OCI-LY3 (cell line): ENCODE data around the gene ADGRL1.
"Not testable (repeated sequence)": the region's sequence is repeated elsewhere in the genome, so short reads cannot be mapped to it uniquely, and the experiment has no call there.

Experiments used
- H2AFZ ChIP-seq: fragments of 200-600, 300-600 bp; shearing (Covaris generic); 2 replicates; pipeline ENCODE4 v1.6.0; 2014; ENCODE audit warnings: antibody characterized with exemption, low read depth, low read length
- H3K27ac ChIP-seq: fragments of 200-600, 300-600 bp; sonication (generic); 2 replicates; pipeline ENCODE4 v1.5.1; 2014; ENCODE audit warnings: mild to moderate bottlenecking, low read length, moderate library complexity, mixed read lengths
- H3K27me3 ChIP-seq: fragments of 200-600, 300-600 bp; sonication (generic); 2 replicates; pipeline ENCODE4 v1.6.1; 2014; ENCODE audit warnings: low read depth, low read length, mixed read lengths
- H3K36me3 ChIP-seq: fragments of 200-600, 300-600 bp; sonication (generic); replicated peaks from 2 replicates; pipeline ENCODE3; 2014; ENCODE audit warnings: low read depth, low read length, mixed read lengths
- H3K4me1 ChIP-seq: fragments of 300-600, 200-600 bp; sonication (generic); 2 replicates; pipeline ENCODE4 v1.6.1; 2014; ENCODE audit warnings: low read length, mixed read lengths
- H3K4me2 ChIP-seq: fragments of 200-600, 300-600 bp; sonication (generic); 2 replicates; pipeline ENCODE4 v1.6.1; 2014; ENCODE audit warnings: low read length, mixed read lengths
- H3K4me3 ChIP-seq: fragments of 300-600, 200-600 bp; sonication (generic); 2 replicates; pipeline ENCODE4 v1.5.1; 2014; ENCODE audit warnings: antibody characterized with exemption, mild to moderate bottlenecking, low read length, moderate library complexity
- H3K79me2 ChIP-seq: fragments of 300-600, 200-600 bp; shearing (Covaris generic); 2 replicates; pipeline ENCODE4 v1.6.1; 2014; ENCODE audit warnings: mild to moderate bottlenecking, low read length, mixed read lengths
- H3K9ac ChIP-seq: fragments of 300-600, 200-600 bp; shearing (Covaris generic); 2 replicates; pipeline ENCODE4 v1.6.0; 2014; ENCODE audit warnings: mild to moderate bottlenecking, low read length, moderate library complexity
- H3K9me3 ChIP-seq: fragments of 200-600, 300-600 bp; shearing (Covaris generic); 2 replicates; pipeline ENCODE4 v1.6.1; 2014; ENCODE audit warnings: low read length, mixed read lengths; ENCODE audit not compliant: insufficient read depth
- H4K20me1 ChIP-seq: fragments of 200-600, 300-600 bp; sonication (generic); 2 replicates; pipeline ENCODE4 v1.6.1; 2016; ENCODE audit warnings: low read length, mixed read lengths; ENCODE audit not compliant: insufficient read depth
- CTCF ChIP-seq: fragments of 200-600, 300-600 bp; sonication (generic); IDR thresholded peaks from 2 replicates; pipeline ENCODE4 v1.5.1; 2014; ENCODE audit warnings: antibody characterized with exemption, low read length, low read depth
- EZH2phosphoT487 ChIP-seq: fragments of 200-600 bp; shearing (Covaris generic); IDR thresholded peaks from 2 replicates; pipeline ENCODE4 v1.6.1; 2018; ENCODE audit warnings: antibody characterized with exemption, mixed run types, low read depth

The ADGRL1 gene

GRCh38 chr19:14205452-14206287 is at the start of gene ADGRL1:
Gene ADGRL1 (minus strand): TSS chr19:14206169. CDS start chr19:14183602, 22,567 bp downstream.
- Histone ChIP-seq H3K4me2 (peak within 1 kb of the TSS; percentile 63), H2AFZ (peak within 1 kb of the TSS; percentile 77), H3K27ac (peak within 1 kb of the TSS; percentile 59), H3K9ac (peak within 1 kb of the TSS; percentile 81), H3K4me3 (peak within 1 kb of the TSS; percentile 79)
- H4K20me1 ChIP-seq, H3K9me3 ChIP-seq, H3K4me1 ChIP-seq, H3K79me2 ChIP-seq, H3K27me3 ChIP-seq, H3K36me3 ChIP-seq: not testable (repeated sequence)

- not testable (repeated sequence) for H3K9me3 ChIP-seq, H3K79me2 ChIP-seq, H3K27me3 ChIP-seq, H3K4me2 ChIP-seq, H3K4me1 ChIP-seq, H3K27ac ChIP-seq, H2AFZ ChIP-seq, H4K20me1 ChIP-seq, H3K36me3 ChIP-seq, H3K4me3 ChIP-seq, H3K9ac ChIP-seq
These were observed 49.3 kb upstream of the ADGRL1 start for GRCh38 chr19:14255316-14255715.

GRCh38 chr19:14253822-14254599 is 48.0 kb upstream of the ADGRL1 start:
- not testable (repeated sequence) for H3K9ac ChIP-seq, H3K36me3 ChIP-seq, H3K4me1 ChIP-seq, H3K27me3 ChIP-seq, H2AFZ ChIP-seq, H4K20me1 ChIP-seq, H3K27ac ChIP-seq, H3K79me2 ChIP-seq, H3K9me3 ChIP-seq
- Histone ChIP-seq H3K4me2 (peak overlapping the region; percentile 58), H3K4me3 (peak overlapping the region; percentile 13; the same call in 1 of the 2 replicates)

GRCh38 chr19:14252136-14252535 is 46.2 kb upstream of the ADGRL1 start:
- H3K9me3 ChIP-seq, H3K9ac ChIP-seq, H4K20me1 ChIP-seq, H2AFZ ChIP-seq, H3K27ac ChIP-seq, H3K4me3 ChIP-seq, H3K27me3 ChIP-seq, H3K36me3 ChIP-seq, H3K4me2 ChIP-seq, H3K79me2 ChIP-seq: not testable (repeated sequence)
- H3K4me1 ChIP-seq = peaks cover 11% of the 10 kb centered on the region

- H2AFZ ChIP-seq = no peak overlapping the region
- H3K27ac ChIP-seq = no peak overlapping the region
- H3K27me3 ChIP-seq = no peaks in the 10 kb centered on the region
- H3K9me3 ChIP-seq = no peaks in the 10 kb centered on the region
- H3K9ac ChIP-seq = no peak overlapping the region
- H4K20me1 ChIP-seq = no peaks in the 10 kb centered on the region
- H3K4me1 ChIP-seq = peaks cover 11% of the 10 kb centered on the region
- H3K4me3 ChIP-seq = no peak overlapping the region
- no peak overlapping the region for H3K4me2 ChIP-seq
- TF ChIP-seq EZH2phosphoT487 (no peak), CTCF (no peak)
- no peaks in the 10 kb centered on the region for H3K79me2 ChIP-seq
- H3K36me3 ChIP-seq = no peaks in the 10 kb centered on the region
These were observed 44.9 kb upstream of the ADGRL1 start for GRCh38 chr19:14250870-14251269.

- not testable (repeated sequence) for H3K27me3 ChIP-seq, H3K9ac ChIP-seq, H2AFZ ChIP-seq, H3K4me2 ChIP-seq, H4K20me1 ChIP-seq, H3K36me3 ChIP-seq, H3K9me3 ChIP-seq, H3K27ac ChIP-seq, H3K4me3 ChIP-seq, H3K79me2 ChIP-seq
- peaks cover 11% of the 10 kb centered on the region for H3K4me1 ChIP-seq
These were observed 44.3 kb upstream of the ADGRL1 start for GRCh38 chr19:14250315-14250714.

- H3K4me1 ChIP-seq = peaks cover 11% of the 10 kb centered on the region
- H3K36me3 ChIP-seq, H3K27me3 ChIP-seq, H4K20me1 ChIP-seq, H3K9ac ChIP-seq, H3K79me2 ChIP-seq, H3K27ac ChIP-seq, H2AFZ ChIP-seq, H3K9me3 ChIP-seq: not testable (repeated sequence)
- H3K4me2 ChIP-seq = peak overlapping the region; percentile 90
- H3K4me3 ChIP-seq = peak overlapping the region; percentile 78
These were observed 43.9 kb upstream of the ADGRL1 start for GRCh38 chr19:14249891-14250290.

GRCh38 chr19:14249012-14249754 is 43.2 kb upstream of the ADGRL1 start:
- Histone ChIP-seq H2AFZ (peak overlapping the region; percentile 89; the same call in 1 of the 2 replicates), H3K9ac (peak overlapping the region; percentile 81), H3K4me3 (peak overlapping the region; percentile 78), H3K27ac (peak overlapping the region; percentile 49), H3K4me2 (peak overlapping the region; percentile 90), H3K4me1 (peaks cover 11% of the 10 kb centered on the region)
- H3K9me3 ChIP-seq, H4K20me1 ChIP-seq, H3K79me2 ChIP-seq, H3K27me3 ChIP-seq, H3K36me3 ChIP-seq: not testable (repeated sequence)
